ENCODE results near the gene CACNG1.
A peak's percentile ranks its signal among the peaks of the same experiment; 100 is the strongest.
"Not testable (repeated sequence)": the region's sequence is repeated elsewhere in the genome, so short reads cannot be mapped to it uniquely, and the experiment has no call there.

The CACNG1 gene

GRCh38 chr17:67096609-67097008, 52.3 kb downstream of the CACNG1 start:
- no peaks in the 10 kb centered on the region for H3K4me1 ChIP-seq (ENCODE audit: control insufficient read depth, insufficient read depth, low read depth, low read length)
- H4K91ac ChIP-seq (ENCODE audit: low read length): no peak overlapping the region
- no peak overlapping the region for H3K4ac ChIP-seq (ENCODE audit: low read depth in 1 of 2, low read length in 2 of 2)

GRCh38 chr17:67098006-67098405, 53.7 kb downstream of the CACNG1 start:
- H3K18ac ChIP-seq (ENCODE audit: low read depth in 1 of 2, low read length in 2 of 2): no peak overlapping the region
- WGBS: no CpG with 5 or more reads among the region's 1 CpG
- H2BK15ac ChIP-seq (ENCODE audit: low read depth, poor library complexity, severe bottlenecking): no peak overlapping the region
- no peak for DNase-seq
- no peak overlapping the region for H3K4me2 ChIP-seq (ENCODE audit: low read length, poor library complexity, severe bottlenecking)
- H2BK120ac ChIP-seq (ENCODE audit: low read depth, low read length): no peak overlapping the region
- H2BK12ac ChIP-seq (ENCODE audit: low read length in 2 of 2): no peak overlapping the region
- no peak overlapping the region for H2AK5ac ChIP-seq (ENCODE audit: low read length, severe bottlenecking)
- no peak overlapping the region for H4K91ac ChIP-seq (ENCODE audit: low read length)
- H3K9me3 ChIP-seq (ENCODE audit: control insufficient read depth, low read length): no peaks in the 10 kb centered on the region
- H3K23ac ChIP-seq (ENCODE audit: low read length in 2 of 2): no peak overlapping the region
- no peak overlapping the region for H3K9ac ChIP-seq (ENCODE audit: low read length)
- peaks cover 2% of the 10 kb centered on the region for H3K4me1 ChIP-seq (ENCODE audit: control insufficient read depth, insufficient read depth, low read depth, low read length)
- no peak overlapping the region for H3K14ac ChIP-seq (ENCODE audit: low read length in 2 of 2)
- H3K27me3 ChIP-seq (ENCODE audit: control insufficient read depth in 1 of 2, insufficient read depth in 1 of 2, low read length in 2 of 2): no peaks in the 10 kb centered on the region
- no peak overlapping the region for H2BK5ac ChIP-seq (ENCODE audit: low read depth, low read length, poor library complexity, severe bottlenecking)
- no peak overlapping the region for H3K4me3 ChIP-seq (ENCODE audit: insufficient read depth in 1 of 2, low read depth in 1 of 2, low read length in 2 of 2)
- H3K36me3 ChIP-seq (ENCODE audit: control insufficient read depth in 1 of 2, insufficient read depth in 2 of 2, low read depth in 1 of 2, low read length in 2 of 2): peaks cover 0 to 3% of the 10 kb centered on the region in 2 experiments
- no peak overlapping the region for H3K4ac ChIP-seq (ENCODE audit: low read depth in 1 of 2, low read length in 2 of 2)
- H4K8ac ChIP-seq (ENCODE audit: low read length): no peak overlapping the region
- no peak overlapping the region for H2AFZ ChIP-seq (ENCODE audit: low read depth, low read length)
- H3K27ac ChIP-seq (ENCODE audit: low read length, poor library complexity, severe bottlenecking): no peak overlapping the region
- H3K79me1 ChIP-seq (replicated peaks; ENCODE audit: low read length, poor library complexity, severe bottlenecking): peaks cover 11% of the 10 kb centered on the region

More at GRCh38 chr17:67096609-67097008, 52.3 kb downstream of the CACNG1 start:
- no peak overlapping the region for H2BK15ac ChIP-seq (ENCODE audit: low read depth, poor library complexity, severe bottlenecking)
- H3K4me2 ChIP-seq (ENCODE audit: low read length, poor library complexity, severe bottlenecking): no peak overlapping the region
- H3K14ac ChIP-seq (ENCODE audit: low read length in 2 of 2): no peak overlapping the region
- no peak overlapping the region for H2BK120ac ChIP-seq (ENCODE audit: low read depth, low read length)
- no peak overlapping the region for H3K23ac ChIP-seq (ENCODE audit: low read length in 2 of 2)
- no peak overlapping the region for H2AFZ ChIP-seq (ENCODE audit: low read depth, low read length)
- H4K8ac ChIP-seq (ENCODE audit: low read length): no peak overlapping the region
- peaks cover 13% of the 10 kb centered on the region for H3K79me1 ChIP-seq (replicated peaks; ENCODE audit: low read length, poor library complexity, severe bottlenecking)
- no peaks in the 10 kb centered on the region for H3K27me3 ChIP-seq (ENCODE audit: control insufficient read depth in 1 of 2, insufficient read depth in 1 of 2, low read length in 2 of 2)
- no peak overlapping the region for H3K27ac ChIP-seq (ENCODE audit: low read length, poor library complexity, severe bottlenecking)
- H2AK5ac ChIP-seq (ENCODE audit: low read length, severe bottlenecking): no peak overlapping the region
- WGBS: 100% methylated on average over 1 of the region's 1 CpG
- no peak overlapping the region for H3K4me3 ChIP-seq (ENCODE audit: insufficient read depth in 1 of 2, low read depth in 1 of 2, low read length in 2 of 2)
- DNase-seq: no peak
- no peak overlapping the region for H2BK5ac ChIP-seq (ENCODE audit: low read depth, low read length, poor library complexity, severe bottlenecking)
- no peak overlapping the region for H3K9ac ChIP-seq (ENCODE audit: low read length)
- no peak overlapping the region for H2BK12ac ChIP-seq (ENCODE audit: low read length in 2 of 2)
- peaks cover 3% of the 10 kb centered on the region in 2 experiments for H3K36me3 ChIP-seq (ENCODE audit: control insufficient read depth in 1 of 2, insufficient read depth in 2 of 2, low read depth in 1 of 2, low read length in 2 of 2)
- H3K18ac ChIP-seq (ENCODE audit: low read depth in 1 of 2, low read length in 2 of 2): no peak overlapping the region
- H3K9me3 ChIP-seq (ENCODE audit: control insufficient read depth, low read length): no peaks in the 10 kb centered on the region

- H2BK5ac ChIP-seq (ENCODE audit: low read depth, low read length, poor library complexity, severe bottlenecking); H3K27me3 ChIP-seq (ENCODE audit: control insufficient read depth in 1 of 2, insufficient read depth in 1 of 2, low read length in 2 of 2); H4K8ac ChIP-seq (ENCODE audit: low read length); H2BK15ac ChIP-seq (ENCODE audit: low read depth, poor library complexity, severe bottlenecking); H3K14ac ChIP-seq (ENCODE audit: low read length in 2 of 2); H3K4me2 ChIP-seq (ENCODE audit: low read length, poor library complexity, severe bottlenecking); H3K9me3 ChIP-seq (ENCODE audit: control insufficient read depth, low read length); H3K18ac ChIP-seq (ENCODE audit: low read depth in 1 of 2, low read length in 2 of 2); H2AFZ ChIP-seq (ENCODE audit: low read depth, low read length); H4K91ac ChIP-seq (ENCODE audit: low read length); H2AK5ac ChIP-seq (ENCODE audit: low read length, severe bottlenecking); H3K4ac ChIP-seq (ENCODE audit: low read depth in 1 of 2, low read length in 2 of 2); H3K27ac ChIP-seq (ENCODE audit: low read length, poor library complexity, severe bottlenecking); H3K4me1 ChIP-seq (ENCODE audit: control insufficient read depth, insufficient read depth, low read depth, low read length); DNase-seq; H3K4me3 ChIP-seq (ENCODE audit: insufficient read depth in 1 of 2, low read depth in 1 of 2, low read length in 2 of 2); H3K9ac ChIP-seq (ENCODE audit: low read length); H3K23ac ChIP-seq (ENCODE audit: low read length in 2 of 2); H2BK12ac ChIP-seq (ENCODE audit: low read length in 2 of 2); H2BK120ac ChIP-seq (ENCODE audit: low read depth, low read length): not testable (repeated sequence)
- Histone ChIP-seq H3K36me3 (ENCODE audit: control insufficient read depth in 1 of 2, insufficient read depth in 2 of 2, low read depth in 1 of 2, low read length in 2 of 2) (peaks cover 13 to 35% of the 10 kb centered on the region in 2 experiments), H3K79me1 (replicated peaks; ENCODE audit: low read length, poor library complexity, severe bottlenecking) (peaks cover 10% of the 10 kb centered on the region)
- WGBS: 98% methylated on average over 7 of the region's 7 CpGs
Observed at GRCh38 chr17:67104641-67105040, 60.3 kb downstream of the CACNG1 start.

GRCh38 chr17:67105213-67105612, 60.9 kb downstream of the CACNG1 start:
- H2BK120ac ChIP-seq (ENCODE audit: low read depth, low read length): no peak overlapping the region
- no peak overlapping the region for H2BK15ac ChIP-seq (ENCODE audit: low read depth, poor library complexity, severe bottlenecking)
- no peak overlapping the region for H3K4me2 ChIP-seq (ENCODE audit: low read length, poor library complexity, severe bottlenecking)
- H3K27ac ChIP-seq (ENCODE audit: low read length, poor library complexity, severe bottlenecking): no peak overlapping the region
- no peak overlapping the region for H3K14ac ChIP-seq (ENCODE audit: low read length in 2 of 2)
- no peak overlapping the region for H4K91ac ChIP-seq (ENCODE audit: low read length)
- H3K36me3 ChIP-seq (ENCODE audit: control insufficient read depth in 1 of 2, insufficient read depth in 2 of 2, low read depth in 1 of 2, low read length in 2 of 2): peaks cover 13 to 35% of the 10 kb centered on the region in 2 experiments
- H3K18ac ChIP-seq (ENCODE audit: low read depth in 1 of 2, low read length in 2 of 2): no peak overlapping the region
- H2AK5ac ChIP-seq (ENCODE audit: low read length, severe bottlenecking): no peak overlapping the region
- peak; percentile 49 for DNase-seq
- no peak overlapping the region for H2AFZ ChIP-seq (ENCODE audit: low read depth, low read length)
- no peak overlapping the region for H2BK5ac ChIP-seq (ENCODE audit: low read depth, low read length, poor library complexity, severe bottlenecking)
- no peak overlapping the region for H3K23ac ChIP-seq (ENCODE audit: low read length in 2 of 2)
- no peak overlapping the region for H2BK12ac ChIP-seq (ENCODE audit: low read length in 2 of 2)
- H3K4ac ChIP-seq (ENCODE audit: low read depth in 1 of 2, low read length in 2 of 2): no peak overlapping the region
- H3K4me1 ChIP-seq (ENCODE audit: control insufficient read depth, insufficient read depth, low read depth, low read length): peaks cover 5% of the 10 kb centered on the region
- peaks cover 10% of the 10 kb centered on the region for H3K79me1 ChIP-seq (replicated peaks; ENCODE audit: low read length, poor library complexity, severe bottlenecking)
- no peak overlapping the region for H3K4me3 ChIP-seq (ENCODE audit: insufficient read depth in 1 of 2, low read depth in 1 of 2, low read length in 2 of 2)
- no peaks in the 10 kb centered on the region for H3K27me3 ChIP-seq (ENCODE audit: control insufficient read depth in 1 of 2, insufficient read depth in 1 of 2, low read length in 2 of 2)
- H3K9me3 ChIP-seq (ENCODE audit: control insufficient read depth, low read length): no peaks in the 10 kb centered on the region
- H4K8ac ChIP-seq (ENCODE audit: low read length): no peak overlapping the region
- peak overlapping the region; percentile 64 for H3K9ac ChIP-seq (ENCODE audit: low read length)
